ENCODE data around the gene PACSIN2. TPM values are rescaled to one million over a fixed set of nuclear protein-coding genes. Genes with fewer than 3 reads are reported as not detected.

The PACSIN2 gene
- total RNA-seq (ENCODE audit: low replicate concordance) = 35.2 and 48.3 TPM in 2 replicates

GRCh38 chr22:43014869-43015676, at the start of gene PACSIN2:
Gene PACSIN2, minus strand, starts transcription at chr22:43015149. Its CDS starts 103,069 bp downstream, at chr22:42912080.
- no peak for TF ChIP-seq CTCF (IDR thresholded peaks at IDR 0.05; ENCODE audit: insufficient read depth, low read length)
- peak; percentile 97 for DNase-seq (ENCODE audit: low read depth)
- H3K4me3 ChIP-seq (ENCODE audit: low read depth, low read length) = peak within 1 kb of the TSS; percentile 84

- no peak overlapping the region for H3K4me3 ChIP-seq (ENCODE audit: low read depth, low read length)
- TF ChIP-seq CTCF (IDR thresholded peaks at IDR 0.05; ENCODE audit: insufficient read depth, low read length) = peak; percentile 60
- peak; percentile 7 for DNase-seq (ENCODE audit: low read depth)
These were observed 45.2 kb upstream of the PACSIN2 start for GRCh38 chr22:43060183-43060582.

GRCh38 chr22:43057641-43058040, 42.7 kb upstream of the PACSIN2 start:
- no peak for DNase-seq (ENCODE audit: low read depth)
- no peak overlapping the region for H3K4me3 ChIP-seq (ENCODE audit: low read depth, low read length)
- no peak for TF ChIP-seq CTCF (IDR thresholded peaks at IDR 0.05; ENCODE audit: insufficient read depth, low read length)

DNA sequence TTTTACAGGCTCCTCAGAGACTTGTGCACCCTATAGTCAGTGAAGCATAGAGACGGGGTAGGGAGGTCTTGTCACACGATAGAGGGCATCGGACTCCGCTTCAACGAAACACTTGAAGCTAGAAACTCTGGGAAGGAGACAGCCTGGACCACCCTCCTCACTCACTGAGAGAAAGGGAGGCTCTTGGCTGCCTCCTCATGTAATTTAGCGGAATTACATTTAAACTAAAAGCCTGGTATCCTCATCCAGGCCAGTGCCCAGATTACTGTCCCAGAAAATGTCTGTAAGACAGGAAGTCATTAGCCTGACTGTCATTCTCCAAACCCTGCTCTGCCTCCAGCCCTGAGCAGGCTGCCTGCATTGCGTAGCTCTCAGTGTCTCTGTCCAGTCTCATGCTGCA, 38.2 kb upstream of the PACSIN2 start:
- TF ChIP-seq CTCF (IDR thresholded peaks at IDR 0.05; ENCODE audit: insufficient read depth, low read length) = no peak
- H3K4me3 ChIP-seq (ENCODE audit: low read depth, low read length) = no peak overlapping the region
- no peak for DNase-seq (ENCODE audit: low read depth)

GRCh38 chr22:43050995-43051394, 36.0 kb upstream of the PACSIN2 start:
- H3K4me3 ChIP-seq (ENCODE audit: low read depth, low read length) = no peak overlapping the region
- DNase-seq (ENCODE audit: low read depth) = no peak
- no peak for TF ChIP-seq CTCF (IDR thresholded peaks at IDR 0.05; ENCODE audit: insufficient read depth, low read length)

- no peak for DNase-seq (ENCODE audit: low read depth)
- no peak for TF ChIP-seq CTCF (IDR thresholded peaks at IDR 0.05; ENCODE audit: insufficient read depth, low read length)
- no peak overlapping the region for H3K4me3 ChIP-seq (ENCODE audit: low read depth, low read length)
These were observed 32.7 kb upstream of the PACSIN2 start for GRCh38 chr22:43047605-43048004.
